Caki2 (cell line): ENCODE data around the gene MPIG6B. TPM values are rescaled to one million over a fixed set of nuclear protein-coding genes. Genes with fewer than 3 reads are reported as not detected.

Experiments used
- total RNA-seq: library from RNA; depleted of rRNA; stranded (reverse); fragments of >200 nt; shearing (Covaris generic); gene quantifications from 2 replicates; pipeline ENCODE4 v1.2.3, GENCODE V29; 2014; ENCODE audit warnings: low replicate concordance; rRNA removed

Gene MPIG6B
- total RNA-seq, 1 experiment from 2014 or later, result not detected

Other genes with a start within 250 kb of the MPIG6B start
- 11.5 and 18.2 TPM in 2 replicates for gene MICB, start 225.2 kb upstream of the MPIG6B start, total RNA-seq
- not detected in 2 replicates for gene MCCD1, start 194.4 kb upstream of the MPIG6B start, total RNA-seq
- 623 and 688 TPM in 2 replicates for gene DDX39B, start 181.4 kb upstream of the MPIG6B start, total RNA-seq
- 0.14 and 0.64 TPM in 2 replicates for gene ATP6V1G2, start 176.8 kb upstream of the MPIG6B start, total RNA-seq
- gene NFKBIL1, start 175.8 kb upstream of the MPIG6B start, total RNA-seq, result 52.6 and 56.1 TPM in 2 replicates
- not detected in 2 replicates for gene LTA, start 151.1 kb upstream of the MPIG6B start, total RNA-seq
- 0.91 and 4.3 TPM in 2 replicates for gene TNF, start 147.8 kb upstream of the MPIG6B start, total RNA-seq
- gene LTB, start 140.9 kb upstream of the MPIG6B start, total RNA-seq, result not detected in 2 replicates
- not detected in 2 replicates for gene LST1, start 137.1 kb upstream of the MPIG6B start, total RNA-seq
- gene NCR3, start 130.4 kb upstream of the MPIG6B start, total RNA-seq, result not detected in 2 replicates
- not detected in 2 replicates for gene AIF1, start 108.1 kb upstream of the MPIG6B start, total RNA-seq
- gene PRRC2A, start 102.7 kb upstream of the MPIG6B start, total RNA-seq, result 31.0 and 36.2 TPM in 2 replicates
- gene BAG6, start 70.7 kb upstream of the MPIG6B start, total RNA-seq, result 286 and 338 TPM in 2 replicates
- 9.2 TPM in 1 of 2 replicates, not detected in the other for gene APOM, start 67.5 kb upstream of the MPIG6B start, total RNA-seq
- 12.4 and 21.5 TPM in 2 replicates for gene C6orf47, start 62.6 kb upstream of the MPIG6B start, total RNA-seq
- gene GPANK1, start 58.4 kb upstream of the MPIG6B start, total RNA-seq, result 35.2 and 52.4 TPM in 2 replicates
- 66.9 and 104 TPM in 2 replicates for gene CSNK2B, start 57.3 kb upstream of the MPIG6B start, total RNA-seq
- gene LY6G5B, start 53.4 kb upstream of the MPIG6B start, total RNA-seq, result not detected in 2 replicates
- gene LY6G5C, start 42.3 kb upstream of the MPIG6B start, total RNA-seq, result 0.30 TPM in 1 of 2 replicates, not detected in the other
- gene ABHD16A, start 20.0 kb upstream of the MPIG6B start, total RNA-seq, result 46.9 and 75.6 TPM in 2 replicates
- gene LY6G6F, start 16.5 kb upstream of the MPIG6B start, total RNA-seq, result not detected in 2 replicates
- gene LY6G6D, start 8.0 kb upstream of the MPIG6B start, total RNA-seq, result not detected in 2 replicates
- not detected in 2 replicates for gene LY6G6C, start 1.6 kb upstream of the MPIG6B start, total RNA-seq
- 214 and 216 TPM in 2 replicates for gene DDAH2, start 5.9 kb downstream of the MPIG6B start, total RNA-seq
- gene CLIC1, start 13.2 kb downstream of the MPIG6B start, total RNA-seq, result 1,335 and 1,598 TPM in 2 replicates
- 20.2 and 54.7 TPM in 2 replicates for gene MSH5, start 16.6 kb downstream of the MPIG6B start, total RNA-seq
- gene SAPCD1, start 39.3 kb downstream of the MPIG6B start, total RNA-seq, result 6.2 TPM in 1 of 2 replicates, not detected in the other
- gene VWA7, start 54.0 kb downstream of the MPIG6B start, total RNA-seq, result 5.5 and 6.1 TPM in 2 replicates
- gene VARS1, start 72.4 kb downstream of the MPIG6B start, total RNA-seq, result 122 and 144 TPM in 2 replicates
- 75.6 and 85.5 TPM in 2 replicates for gene LSM2, start 83.6 kb downstream of the MPIG6B start, total RNA-seq
- 0.61 and 2.0 TPM in 2 replicates for gene HSPA1L, start 91.9 kb downstream of the MPIG6B start, total RNA-seq
- gene HSPA1A, start 92.2 kb downstream of the MPIG6B start, total RNA-seq, result 316 and 350 TPM in 2 replicates
- 441 and 449 TPM in 2 replicates for gene HSPA1B, start 104.4 kb downstream of the MPIG6B start, total RNA-seq
- 73.1 and 105 TPM in 2 replicates for gene NEU1, start 139.4 kb downstream of the MPIG6B start, total RNA-seq
- gene SLC44A4, start 155.6 kb downstream of the MPIG6B start, total RNA-seq, result 0.54 TPM in 1 of 2 replicates, not detected in the other
- 74.6 and 79.0 TPM in 2 replicates for gene EHMT2, start 174.3 kb downstream of the MPIG6B start, total RNA-seq
- gene ZBTB12, start 178.7 kb downstream of the MPIG6B start, total RNA-seq, result 5.5 and 9.3 TPM in 2 replicates
- gene C2, start 204.3 kb downstream of the MPIG6B start, total RNA-seq, result 3.2 and 7.7 TPM in 2 replicates
- 2.6 and 4.7 TPM in 2 replicates for gene CFB, start 222.7 kb downstream of the MPIG6B start, total RNA-seq
- gene NELFE, start 235.6 kb downstream of the MPIG6B start, total RNA-seq, result 293 and 348 TPM in 2 replicates
- gene SKIC2, start 235.8 kb downstream of the MPIG6B start, total RNA-seq, result 29.2 and 49.6 TPM in 2 replicates
- gene DXO, start 248.8 kb downstream of the MPIG6B start, total RNA-seq, result 30.5 and 52.6 TPM in 2 replicates